ENCODE data around the gene FBXO24. TPM values are rescaled to one million over a fixed set of nuclear protein-coding genes. Genes with fewer than 3 reads are reported as not detected.

Gene FBXO24
- total and polyA plus RNA-seq, 2 of the 8 experiments (the other 6 are each of a cell fraction or from before 2014, with no cell fraction given) = 0.35 to 0.57 TPM

DNA sequence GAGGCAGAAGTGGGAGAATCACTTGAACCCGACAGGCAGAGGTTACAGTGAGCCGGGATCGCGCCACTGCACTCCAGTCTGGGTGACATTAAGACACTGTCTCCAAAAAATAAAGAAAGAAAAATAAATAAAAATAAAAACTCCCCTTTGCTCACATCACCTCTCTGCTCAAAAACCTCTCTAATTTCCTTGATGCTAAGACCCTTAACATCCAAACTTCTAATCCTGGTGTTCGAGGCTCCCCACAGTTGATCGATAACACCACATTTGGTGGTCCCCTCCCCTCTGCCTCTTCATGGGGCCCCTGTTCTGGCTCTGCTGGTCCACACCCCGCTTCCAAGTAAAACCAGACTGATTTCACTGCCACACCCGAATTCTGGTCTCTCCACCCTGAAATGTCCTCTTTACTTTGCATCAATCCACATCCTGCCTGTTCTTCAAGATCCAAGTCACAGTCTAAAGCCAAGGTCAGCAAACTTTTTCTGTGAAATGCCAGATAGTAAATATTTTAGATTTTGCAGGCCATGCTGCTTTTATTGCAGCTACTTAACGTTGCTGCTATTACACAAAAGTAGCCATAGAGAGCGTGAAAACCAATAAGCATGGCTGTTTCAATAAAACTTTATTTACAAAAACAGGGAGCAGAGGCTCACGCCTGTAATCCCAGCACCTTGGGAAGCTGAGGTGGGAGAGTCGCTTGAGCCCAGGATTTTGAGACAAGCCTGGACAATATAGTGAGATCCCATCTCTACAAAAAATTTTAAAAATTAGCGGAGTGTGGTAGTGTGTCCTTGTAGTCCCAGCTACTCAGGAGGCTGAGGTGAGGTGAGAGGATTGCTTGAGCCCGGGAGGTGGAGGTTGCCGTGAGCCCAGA lies 38.1 kb downstream of the FBXO24 start:
- no peaks in the 10 kb centered on the region for H3K79me2 ChIP-seq (ENCODE audit: control insufficient read depth in 1 of 2, insufficient read depth in 2 of 2, low read length in 2 of 2)
- H3K4me2 ChIP-seq (ENCODE audit: insufficient read depth in 1 of 2, low read depth in 2 of 2, low read length in 2 of 2) = no peak overlapping the region
- no peak for FAIRE-seq
- H2AK5ac ChIP-seq (ENCODE audit: low read depth, low read length) = no peak overlapping the region
- H3K4me3 ChIP-seq (ENCODE audit: extremely low read depth in 1 of 4, insufficient read depth in 2 of 4, low read depth in 3 of 4, low read length in 4 of 4) = no peak overlapping the region
- no peak overlapping the region for H2AFZ ChIP-seq (ENCODE audit: low read length)
- H3K9me3 ChIP-seq (ENCODE audit: insufficient read depth in 2 of 2, low read depth in 1 of 2, low read length in 1 of 2) = no peaks in the 10 kb centered on the region
- ChIA-PET CTCF (ENCODE audit: partially characterized antibody) (interaction anchor here (0.6 to 1.7 kb wide), 7 partner anchors 10 to 270 kb away, joined by 3 to 5 read pairs (median 5); partner anchors contain the start of gene MOSPD3), POLR2A (ENCODE audit: partially characterized antibody) (interaction anchor here (1.1 to 1.4 kb wide), 2 partner anchors 9 to 35 kb away, joined by 3 to 7 read pairs; no protein-coding TSS in a partner anchor)
- no peak overlapping the region for H2BK120ac ChIP-seq (replicated peaks; ENCODE audit: low read depth, low read length)
- H3K36me3 ChIP-seq (ENCODE audit: control insufficient read depth in 2 of 4, insufficient read depth in 4 of 4, low read length in 3 of 4) = no peaks in the 10 kb centered on the region
- H3K23me2 ChIP-seq (ENCODE audit: low read depth, low read length) = peaks cover 4% of the 10 kb centered on the region; the same call in 1 of the 2 replicates
- H3K27me3 ChIP-seq (replicated peaks in 1 of 4; ENCODE audit: control insufficient read depth in 3 of 4, extremely low read depth in 1 of 4, insufficient read depth in 3 of 4, low read length in 3 of 4) = peaks cover 0 to 5% (median 2%) of the 10 kb centered on the region in 4 experiments; a peak in 3 of 7 replicates
- H4K5ac ChIP-seq (ENCODE audit: insufficient read length, low read depth, low read length) = no peak overlapping the region
- H4K20me1 ChIP-seq (replicated peaks in 1 of 2; ENCODE audit: control insufficient read depth in 1 of 2, insufficient read depth in 2 of 2, low read length in 2 of 2) = peaks cover 0 to 2% of the 10 kb centered on the region in 2 experiments
- no peak overlapping the region for H2BK12ac ChIP-seq (ENCODE audit: low read depth, low read length)
- TF ChIP-seq TAF1 (IDR thresholded peaks at IDR 0.05; ENCODE audit: low read depth, low read length) (no peak), JUN (IDR thresholded peaks at IDR 0.05; ENCODE audit: low read depth, low read length) (no peak), SIN3A (conservative IDR thresholded peaks at IDR 0.05 in 1 of 2, IDR thresholded peaks at IDR 0.05 in 1 of 2; ENCODE audit: low read depth in 1 of 2, low read length in 2 of 2) (no peak), SIX5 (IDR thresholded peaks at IDR 0.05; ENCODE audit: low read depth, low read length) (no peak), CBX5 (IDR thresholded peaks at IDR 0.05; ENCODE audit: low read depth, low read length) (no peak), JUND (IDR thresholded peaks at IDR 0.05; ENCODE audit: low read length) (no peak), NANOG (IDR thresholded peaks at IDR 0.05; ENCODE audit: insufficient read depth, low read depth, low read length, poor library complexity, severe bottlenecking) (no peak), KDM4A (IDR thresholded peaks at IDR 0.05; ENCODE audit: low read depth, low read length, severe bottlenecking) (no peak), SP1 (IDR thresholded peaks at IDR 0.05; ENCODE audit: low read depth, low read length) (no peak), RAD21 (IDR thresholded peaks at IDR 0.05 in 1 of 2, conservative IDR thresholded peaks at IDR 0.05 in 1 of 2; ENCODE audit: low read depth in 2 of 2, low read length in 2 of 2) (no peak), BACH1 (IDR thresholded peaks at IDR 0.05; ENCODE audit: low read length) (no peak)
- WGBS, 2 experiments (ENCODE audit: extremely low coverage in 1 of 2, insufficient coverage in 1 of 2, insufficient read length in 1 of 2, insufficient replicate concordance in 2 of 2, low coverage in 1 of 2, low lambda C conversion rate in 2 of 2, missing lambda C conversion rate in 1 of 2) = 83% methylated on average over 15 of the region's 15 CpGs; no CpG with 5 or more reads in 1 of the 2 experiments
- no peak overlapping the region for H4K91ac ChIP-seq (replicated peaks; ENCODE audit: insufficient read length, low read length)
- no peak overlapping the region for H3K23ac ChIP-seq (ENCODE audit: insufficient read length)
- H3K4ac ChIP-seq (replicated peaks; ENCODE audit: insufficient read length, low read depth, low read length) = no peak overlapping the region
- no peak for DNase-seq (ENCODE audit: low read depth in 1 of 2, low spot score in 2 of 2)
- peaks cover 0 to 11% (median 6%) of the 10 kb centered on the region in 4 experiments; a peak in 6 of 7 replicates for H3K4me1 ChIP-seq (replicated peaks in 1 of 4; ENCODE audit: control insufficient read depth in 3 of 4, insufficient read depth in 4 of 4, low read length in 3 of 4)
- no peak overlapping the region for H2BK20ac ChIP-seq (ENCODE audit: low read length)
- no peak overlapping the region for H3K18ac ChIP-seq (ENCODE audit: extremely low read depth, low read length)
- H2BK15ac ChIP-seq (ENCODE audit: low read length) = no peak overlapping the region
- H3K9ac ChIP-seq (replicated peaks in 1 of 4; ENCODE audit: extremely low read depth in 1 of 4, low read depth in 3 of 4, low read length in 3 of 4) = no peak overlapping the region
- no peak overlapping the region for H3K27ac ChIP-seq (ENCODE audit: low read depth, low read length)
- H3K14ac ChIP-seq (ENCODE audit: insufficient read length) = no peak overlapping the region
- H3K56ac ChIP-seq (replicated peaks; ENCODE audit: insufficient read length, low read depth, low read length) = no peak overlapping the region
- no peak overlapping the region for H2BK5ac ChIP-seq (ENCODE audit: low read depth, low read length)
- H3K79me1 ChIP-seq (ENCODE audit: low read depth, low read length) = no peaks in the 10 kb centered on the region
- H4K8ac ChIP-seq (ENCODE audit: extremely low read depth, insufficient read depth, low read length) = no peak overlapping the region

Data from H1 (cell line).